ENCODE results near the gene DNM2.
"Not testable (repeated sequence)": the region's sequence is repeated elsewhere in the genome, so short reads cannot be mapped to it uniquely, and the experiment has no call there.

The DNM2 gene

DNA sequence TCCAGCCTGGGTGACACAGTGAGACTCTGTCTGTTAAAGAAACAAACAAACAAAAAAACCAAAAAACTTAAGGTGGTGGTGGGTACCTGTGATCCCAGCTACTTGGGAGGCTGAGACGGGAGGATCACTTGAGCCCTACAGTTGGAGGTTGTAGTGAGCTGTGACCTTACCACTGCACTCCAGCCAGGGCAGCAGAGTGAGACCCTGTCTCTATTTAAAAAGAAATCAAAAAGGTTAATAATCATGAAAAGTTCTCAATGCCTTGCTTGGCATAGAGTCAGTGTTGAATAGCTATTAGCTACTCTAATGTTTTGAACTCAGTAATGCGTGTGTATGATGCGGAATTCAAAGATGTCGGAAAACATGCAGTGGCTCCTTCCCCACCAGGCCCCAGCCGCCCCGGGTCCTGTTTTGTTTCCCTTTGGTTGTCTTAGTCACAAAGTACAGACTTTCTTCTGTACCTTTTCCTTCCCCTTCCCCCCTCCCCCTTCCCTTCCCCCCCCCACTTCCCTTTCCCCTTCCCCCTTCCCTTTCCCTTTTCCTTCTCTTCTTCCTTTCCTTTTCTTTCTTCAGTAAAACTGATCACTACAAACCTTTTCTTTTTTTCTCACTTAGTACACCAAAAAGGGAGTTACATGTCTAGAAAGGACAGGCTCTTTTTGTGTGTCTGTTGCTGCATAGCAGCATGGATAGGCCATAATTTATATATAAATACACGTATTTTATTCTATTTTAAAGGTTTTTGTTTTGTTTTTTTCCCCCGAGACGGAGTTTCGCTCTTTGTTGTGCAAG lies 35.2 kb downstream of the DNM2 start:
- no peak overlapping the region for H2BK12ac ChIP-seq (ENCODE audit: low read length)
- no peak overlapping the region for H3K4ac ChIP-seq (ENCODE audit: low read depth, low read length)
- H3K4me2 ChIP-seq (ENCODE audit: low read length): no peak overlapping the region
- no peak overlapping the region for H3K9ac ChIP-seq (ENCODE audit: low read length)
- no peak overlapping the region for H3K4me3 ChIP-seq (ENCODE audit: low read depth, low read length)
- no peak overlapping the region for H2BK120ac ChIP-seq (ENCODE audit: insufficient read depth, low read length, poor library complexity)
- H2AFZ ChIP-seq (ENCODE audit: insufficient read depth, low read length, poor library complexity): no peak overlapping the region
- H2BK5ac ChIP-seq (ENCODE audit: low read depth, low read length, poor library complexity): no peak overlapping the region
- no peak overlapping the region for H4K91ac ChIP-seq (ENCODE audit: low read depth, low read length)
- H3K9me3 ChIP-seq (ENCODE audit: insufficient read depth, low read depth, low read length): no peaks in the 10 kb centered on the region
- no peak overlapping the region for H4K12ac ChIP-seq (ENCODE audit: low read depth, low read length)
- WGBS (ENCODE audit: extremely low coverage, insufficient coverage, insufficient read length): no CpG with 5 or more reads among the region's 10 CpGs
- H3K79me1 ChIP-seq (ENCODE audit: low read length): no peaks in the 10 kb centered on the region
- H3K14ac ChIP-seq (ENCODE audit: low read length): no peak overlapping the region
- H3K18ac ChIP-seq (ENCODE audit: low read length): no peak overlapping the region
- H2AK5ac ChIP-seq (ENCODE audit: low read length): no peak overlapping the region
- DNase-seq: no peak
- no peak overlapping the region for H3K27ac ChIP-seq (ENCODE audit: low read depth, low read length)
- H3K36me3 ChIP-seq (ENCODE audit: control insufficient read depth in 1 of 2, insufficient read depth in 2 of 2, low read length in 2 of 2): peaks cover 0 to 1% of the 10 kb centered on the region in 2 experiments
- peaks cover 29 to 39% of the 10 kb centered on the region in 2 experiments for H3K4me1 ChIP-seq (ENCODE audit: control insufficient read depth in 1 of 2, insufficient read depth in 2 of 2, low read length in 2 of 2)
- H3K23ac ChIP-seq (ENCODE audit: low read length): no peak overlapping the region
- H3K79me2 ChIP-seq (ENCODE audit: control insufficient read depth, insufficient read depth, low read length, poor library complexity): peaks cover 12% of the 10 kb centered on the region
- no peak overlapping the region for H4K8ac ChIP-seq (ENCODE audit: low read depth, low read length)
- H3K27me3 ChIP-seq (ENCODE audit: insufficient read depth, low read length): no peaks in the 10 kb centered on the region

DNA sequence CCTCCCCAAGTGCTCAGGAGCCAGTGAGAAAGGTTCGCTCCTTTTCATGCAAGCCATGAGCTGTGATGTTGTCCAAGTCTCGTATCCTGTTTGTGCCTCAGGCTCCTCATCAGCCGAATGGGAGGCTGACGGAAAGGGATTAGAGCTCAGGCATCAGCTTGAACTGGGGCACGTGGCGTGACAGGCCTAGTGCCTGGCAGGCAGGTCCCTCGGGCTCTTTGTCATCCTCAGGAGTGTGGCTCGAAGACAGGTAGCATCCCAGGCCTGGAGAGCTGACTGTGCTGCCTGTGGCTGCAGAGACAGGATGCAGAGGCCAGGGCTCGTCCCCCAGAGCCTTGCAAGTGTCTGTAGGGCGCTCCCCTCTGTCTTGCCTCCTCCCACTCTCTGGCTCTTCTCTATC lies 38.5 kb downstream of the DNM2 start:
- Histone ChIP-seq H2AK5ac (ENCODE audit: low read length) (no peak overlapping the region), H3K4ac (ENCODE audit: low read depth, low read length) (no peak overlapping the region), H3K4me2 (ENCODE audit: low read length) (no peak overlapping the region), H3K36me3 (ENCODE audit: control insufficient read depth in 1 of 2, insufficient read depth in 2 of 2, low read length in 2 of 2) (peaks cover 7 to 11% of the 10 kb centered on the region in 2 experiments), H3K23ac (ENCODE audit: low read length) (no peak overlapping the region), H3K14ac (ENCODE audit: low read length) (no peak overlapping the region), H4K12ac (ENCODE audit: low read depth, low read length) (no peak overlapping the region), H3K27ac (ENCODE audit: low read depth, low read length) (no peak overlapping the region), H2BK12ac (ENCODE audit: low read length) (no peak overlapping the region), H3K9me3 (ENCODE audit: insufficient read depth, low read depth, low read length) (no peaks in the 10 kb centered on the region), H3K79me2 (ENCODE audit: control insufficient read depth, insufficient read depth, low read length, poor library complexity) (peaks cover 2% of the 10 kb centered on the region), H2BK5ac (ENCODE audit: low read depth, low read length, poor library complexity) (no peak overlapping the region), H4K8ac (ENCODE audit: low read depth, low read length) (no peak overlapping the region), H3K9ac (ENCODE audit: low read length) (no peak overlapping the region), H4K91ac (ENCODE audit: low read depth, low read length) (no peak overlapping the region), H2BK120ac (ENCODE audit: insufficient read depth, low read length, poor library complexity) (no peak overlapping the region), H3K79me1 (ENCODE audit: low read length) (no peaks in the 10 kb centered on the region), H3K4me3 (ENCODE audit: low read depth, low read length) (no peak overlapping the region), H3K18ac (ENCODE audit: low read length) (no peak overlapping the region), H2AFZ (ENCODE audit: insufficient read depth, low read length, poor library complexity) (no peak overlapping the region), H3K4me1 (ENCODE audit: control insufficient read depth in 1 of 2, insufficient read depth in 2 of 2, low read length in 2 of 2) (peaks cover 13 to 23% of the 10 kb centered on the region in 2 experiments), H3K27me3 (ENCODE audit: insufficient read depth, low read length) (no peaks in the 10 kb centered on the region)
- DNase-seq: no peak
- WGBS (ENCODE audit: extremely low coverage, insufficient coverage, insufficient read length): no CpG with 5 or more reads among the region's 10 CpGs

DNA sequence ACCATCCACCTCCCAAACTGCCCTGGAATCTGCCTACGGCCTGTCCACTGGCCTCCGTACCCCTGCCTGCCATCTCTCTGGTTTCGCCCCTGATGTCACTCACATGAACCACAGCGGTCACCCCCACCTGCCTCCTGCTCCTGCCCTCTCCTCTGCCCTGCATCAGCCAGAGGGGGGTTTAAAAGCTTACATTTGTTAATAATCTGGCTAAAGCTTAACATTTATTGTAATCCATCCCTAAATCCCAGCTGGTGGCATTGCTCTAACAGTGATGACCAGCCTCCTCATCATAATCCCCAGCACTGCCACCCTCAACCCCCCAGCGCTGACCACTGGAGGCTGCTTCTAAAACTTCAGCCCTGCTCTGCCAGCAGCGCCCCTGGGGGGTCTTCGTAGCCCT lies 38.9 kb downstream of the DNM2 start:
- Histone ChIP-seq H2AFZ (ENCODE audit: insufficient read depth, low read length, poor library complexity) (no peak overlapping the region), H3K27me3 (ENCODE audit: insufficient read depth, low read length) (no peaks in the 10 kb centered on the region), H2BK5ac (ENCODE audit: low read depth, low read length, poor library complexity) (no peak overlapping the region), H4K91ac (ENCODE audit: low read depth, low read length) (no peak overlapping the region), H3K4ac (ENCODE audit: low read depth, low read length) (no peak overlapping the region), H3K36me3 (ENCODE audit: control insufficient read depth in 1 of 2, insufficient read depth in 2 of 2, low read length in 2 of 2) (peaks cover 11 to 15% of the 10 kb centered on the region in 2 experiments), H3K4me3 (ENCODE audit: low read depth, low read length) (no peak overlapping the region), H2AK5ac (ENCODE audit: low read length) (no peak overlapping the region), H3K18ac (ENCODE audit: low read length) (peak overlapping the region; percentile 14), H3K79me2 (ENCODE audit: control insufficient read depth, insufficient read depth, low read length, poor library complexity) (peaks cover 2% of the 10 kb centered on the region), H3K4me1 (ENCODE audit: control insufficient read depth in 1 of 2, insufficient read depth in 2 of 2, low read length in 2 of 2) (peaks cover 13 to 23% of the 10 kb centered on the region in 2 experiments), H3K9ac (ENCODE audit: low read length) (no peak overlapping the region), H4K12ac (ENCODE audit: low read depth, low read length) (no peak overlapping the region), H3K4me2 (ENCODE audit: low read length) (no peak overlapping the region), H2BK12ac (ENCODE audit: low read length) (no peak overlapping the region), H2BK120ac (ENCODE audit: insufficient read depth, low read length, poor library complexity) (no peak overlapping the region), H4K8ac (ENCODE audit: low read depth, low read length) (no peak overlapping the region), H3K79me1 (ENCODE audit: low read length) (no peaks in the 10 kb centered on the region), H3K23ac (ENCODE audit: low read length) (no peak overlapping the region), H3K27ac (ENCODE audit: low read depth, low read length) (no peak overlapping the region), H3K14ac (ENCODE audit: low read length) (no peak overlapping the region), H3K9me3 (ENCODE audit: insufficient read depth, low read depth, low read length) (no peaks in the 10 kb centered on the region)
- no CpG with 5 or more reads among the region's 7 CpGs for WGBS (ENCODE audit: extremely low coverage, insufficient coverage, insufficient read length)
- DNase-seq: no peak

DNA sequence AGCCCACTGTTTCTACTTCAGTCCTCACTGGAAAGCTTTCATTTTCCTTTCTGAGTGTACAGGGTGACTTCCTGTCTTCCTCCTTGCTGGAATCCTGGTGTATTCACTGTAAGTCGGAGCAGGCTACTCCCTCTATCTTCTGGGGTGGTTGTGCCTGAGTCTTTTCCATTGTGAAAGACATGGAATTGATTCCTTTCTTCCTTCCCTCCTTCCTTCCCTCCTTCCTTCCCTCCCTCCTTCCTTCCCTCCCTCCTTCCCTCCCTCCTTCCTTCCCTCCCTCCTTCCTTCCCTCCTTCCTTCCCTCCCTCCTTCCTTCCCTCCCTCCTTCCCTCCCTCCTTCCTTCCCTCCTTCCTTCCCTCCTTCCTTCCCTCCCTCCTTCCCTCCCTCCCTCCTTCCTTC lies 40.2 kb downstream of the DNM2 start:
- peaks cover 10 to 21% of the 10 kb centered on the region in 2 experiments for H3K36me3 ChIP-seq (ENCODE audit: control insufficient read depth in 1 of 2, insufficient read depth in 2 of 2, low read length in 2 of 2)
- H3K18ac ChIP-seq (ENCODE audit: low read length); H3K79me2 ChIP-seq (ENCODE audit: control insufficient read depth, insufficient read depth, low read length, poor library complexity); H2BK120ac ChIP-seq (ENCODE audit: insufficient read depth, low read length, poor library complexity); H3K27me3 ChIP-seq (ENCODE audit: insufficient read depth, low read length); H2AFZ ChIP-seq (ENCODE audit: insufficient read depth, low read length, poor library complexity); H4K8ac ChIP-seq (ENCODE audit: low read depth, low read length); H3K14ac ChIP-seq (ENCODE audit: low read length); H3K9ac ChIP-seq (ENCODE audit: low read length); H2BK12ac ChIP-seq (ENCODE audit: low read length); H3K79me1 ChIP-seq (ENCODE audit: low read length); H3K27ac ChIP-seq (ENCODE audit: low read depth, low read length); DNase-seq; H3K9me3 ChIP-seq (ENCODE audit: insufficient read depth, low read depth, low read length); H3K4me3 ChIP-seq (ENCODE audit: low read depth, low read length); H4K91ac ChIP-seq (ENCODE audit: low read depth, low read length); H2BK5ac ChIP-seq (ENCODE audit: low read depth, low read length, poor library complexity); H3K23ac ChIP-seq (ENCODE audit: low read length); H4K12ac ChIP-seq (ENCODE audit: low read depth, low read length); H3K4ac ChIP-seq (ENCODE audit: low read depth, low read length); H3K4me2 ChIP-seq (ENCODE audit: low read length); H2AK5ac ChIP-seq (ENCODE audit: low read length): not testable (repeated sequence)
- peaks cover 15 to 23% of the 10 kb centered on the region in 2 experiments for H3K4me1 ChIP-seq (ENCODE audit: control insufficient read depth in 1 of 2, insufficient read depth in 2 of 2, low read length in 2 of 2)
- WGBS (ENCODE audit: extremely low coverage, insufficient coverage, insufficient read length): no CpG with 5 or more reads among the region's 1 CpG
